Glutamatergic neuron (in vitro differentiated cells): ENCODE results near the gene ZFP42. TPM values are rescaled to one million over a fixed set of nuclear protein-coding genes. Genes with fewer than 3 reads are reported as not detected.

ENCODE experiments used
- DNase-seq: peaks from one replicate; pipeline ENCODE4 v3.0.0; 2022
- H3K27ac Mint-ChIP-seq: one replicate; pipeline ENCODE4 v1.8.0; 2020; ENCODE audit warnings: mild to moderate bottlenecking, mixed read lengths, inconsistent platforms; ENCODE audit not compliant: unreplicated experiment
- H3K27me3 Mint-ChIP-seq: one replicate; pipeline ENCODE4 v1.8.0; 2020; ENCODE audit warnings: mild to moderate bottlenecking, moderate library complexity, mixed read lengths, inconsistent platforms; ENCODE audit not compliant: unreplicated experiment
- H3K36me3 Mint-ChIP-seq: one replicate; pipeline ENCODE4 v1.8.0; 2020; ENCODE audit warnings: mild to moderate bottlenecking, mixed read lengths, inconsistent platforms; ENCODE audit not compliant: unreplicated experiment
- H3K4me1 Mint-ChIP-seq: one replicate; pipeline ENCODE4 v1.8.0; 2020; ENCODE audit warnings: mild to moderate bottlenecking, low read depth, mixed read lengths, inconsistent platforms; ENCODE audit not compliant: unreplicated experiment
- H3K4me3 Mint-ChIP-seq: one replicate; pipeline ENCODE4 v1.8.0; 2020; ENCODE audit warnings: mild to moderate bottlenecking, mixed read lengths, inconsistent platforms; ENCODE audit not compliant: unreplicated experiment
- H3K9me3 Mint-ChIP-seq: one replicate; pipeline ENCODE4 v1.8.0; 2020; ENCODE audit warnings: mild to moderate bottlenecking, moderate library complexity, mixed read lengths, inconsistent platforms; ENCODE audit not compliant: unreplicated experiment
- total RNA-seq: library from RNA; stranded (reverse); fragmentation: NEBNext Ultra II Directional; extraction: Animal tissue kit (Norgen Biotek cat#: 25700); gene quantifications from one replicate; pipeline ENCODE4 v1.2.1, GENCODE V29; 2021; ENCODE audit not compliant: unreplicated experiment
- TF ChIP-seq, protein P1 (sequence below): fragments of 200-600 bp; sonication (generic); IDR thresholded peaks from one replicate; pipeline ENCODE4 v1.5.0; 2021; ENCODE audit not compliant: partially characterized antibody, unreplicated experiment

The ZFP42 gene
- total RNA-seq, 1 donor from 2014 or later: 17.4 TPM

DNA sequence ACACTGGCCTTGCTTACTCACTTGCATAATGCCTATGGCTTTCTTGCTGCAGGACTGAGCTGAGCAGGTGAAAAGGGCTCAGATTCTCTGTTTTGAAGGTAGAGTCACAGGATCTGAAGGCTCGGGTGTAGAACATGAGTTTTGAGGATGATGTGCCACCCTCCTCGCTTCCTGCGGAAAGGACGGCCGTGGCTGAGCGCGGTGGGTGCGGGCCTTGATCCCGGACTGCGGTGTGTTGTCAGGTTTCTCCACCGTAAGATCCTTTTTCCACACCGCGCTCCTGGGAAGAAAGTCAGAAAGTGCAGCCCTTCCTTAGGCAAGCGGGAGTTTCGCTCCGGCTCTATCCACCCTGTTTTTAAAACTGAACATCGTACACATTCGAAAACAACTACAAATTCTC is 36.2 kb downstream of the ZFP42 start:
- peaks cover 13% of the 10 kb centered on the region for H3K27me3 Mint-ChIP-seq
- peaks cover 13% of the 10 kb centered on the region for H3K4me1 Mint-ChIP-seq
- peak overlapping the region; percentile 69 for H3K4me3 Mint-ChIP-seq
- TF ChIP-seq, protein P1, sequence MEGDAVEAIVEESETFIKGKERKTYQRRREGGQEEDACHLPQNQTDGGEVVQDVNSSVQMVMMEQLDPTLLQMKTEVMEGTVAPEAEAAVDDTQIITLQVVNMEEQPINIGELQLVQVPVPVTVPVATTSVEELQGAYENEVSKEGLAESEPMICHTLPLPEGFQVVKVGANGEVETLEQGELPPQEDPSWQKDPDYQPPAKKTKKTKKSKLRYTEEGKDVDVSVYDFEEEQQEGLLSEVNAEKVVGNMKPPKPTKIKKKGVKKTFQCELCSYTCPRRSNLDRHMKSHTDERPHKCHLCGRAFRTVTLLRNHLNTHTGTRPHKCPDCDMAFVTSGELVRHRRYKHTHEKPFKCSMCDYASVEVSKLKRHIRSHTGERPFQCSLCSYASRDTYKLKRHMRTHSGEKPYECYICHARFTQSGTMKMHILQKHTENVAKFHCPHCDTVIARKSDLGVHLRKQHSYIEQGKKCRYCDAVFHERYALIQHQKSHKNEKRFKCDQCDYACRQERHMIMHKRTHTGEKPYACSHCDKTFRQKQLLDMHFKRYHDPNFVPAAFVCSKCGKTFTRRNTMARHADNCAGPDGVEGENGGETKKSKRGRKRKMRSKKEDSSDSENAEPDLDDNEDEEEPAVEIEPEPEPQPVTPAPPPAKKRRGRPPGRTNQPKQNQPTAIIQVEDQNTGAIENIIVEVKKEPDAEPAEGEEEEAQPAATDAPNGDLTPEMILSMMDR: no peak
- DNase-seq: no peak
- peaks cover 4% of the 10 kb centered on the region for H3K9me3 Mint-ChIP-seq
- H3K27ac Mint-ChIP-seq: no peak overlapping the region
- no peaks in the 10 kb centered on the region for H3K36me3 Mint-ChIP-seq

DNA sequence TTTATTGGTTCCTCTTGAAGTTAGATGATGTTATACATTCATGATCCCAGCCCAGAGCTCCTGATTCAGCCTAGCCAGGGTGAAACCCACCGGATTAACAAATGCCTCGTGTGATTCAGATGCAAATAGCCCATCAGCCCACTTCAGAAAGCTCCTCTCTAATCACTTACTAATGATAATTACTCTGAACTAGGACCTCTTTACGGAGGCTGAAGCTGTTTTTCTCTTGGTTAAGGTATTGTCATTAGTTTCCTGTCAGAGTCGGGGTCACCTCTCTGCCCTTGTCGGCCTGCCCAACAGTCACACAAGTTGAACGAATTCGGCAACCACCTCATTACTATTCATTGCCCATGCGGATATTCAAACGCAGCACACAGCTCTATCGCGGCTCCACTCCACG is 36.6 kb downstream of the ZFP42 start:
- TF ChIP-seq, protein P1: no peak
- peaks cover 4% of the 10 kb centered on the region for H3K9me3 Mint-ChIP-seq
- H3K4me3 Mint-ChIP-seq: peak overlapping the region; percentile 69
- no peaks in the 10 kb centered on the region for H3K36me3 Mint-ChIP-seq
- no peak for DNase-seq
- no peak overlapping the region for H3K27ac Mint-ChIP-seq
- peaks cover 13% of the 10 kb centered on the region for H3K4me1 Mint-ChIP-seq
- peaks cover 13% of the 10 kb centered on the region for H3K27me3 Mint-ChIP-seq

DNA sequence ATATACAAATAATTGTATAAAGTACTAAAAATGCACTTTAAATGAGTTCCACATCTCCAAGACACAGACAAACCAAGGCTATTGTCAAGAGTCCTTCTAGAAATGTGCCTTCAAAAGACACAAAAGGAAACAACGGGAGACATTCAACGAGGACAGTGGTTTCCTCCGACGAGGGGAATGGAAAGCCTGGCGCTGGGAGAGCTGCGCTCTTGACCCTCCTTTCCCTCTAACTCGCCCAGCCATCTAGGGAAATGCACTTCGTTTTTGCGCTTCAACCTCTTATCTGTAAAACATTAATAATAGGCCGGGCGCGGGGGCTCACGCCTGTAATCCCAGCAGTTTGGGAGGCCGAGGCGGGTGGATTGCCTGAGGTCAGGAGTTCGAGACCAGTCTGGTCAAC is 37.0 kb downstream of the ZFP42 start:
- no peak for DNase-seq
- peaks cover 13% of the 10 kb centered on the region for H3K4me1 Mint-ChIP-seq
- peaks cover 13% of the 10 kb centered on the region for H3K27me3 Mint-ChIP-seq
- TF ChIP-seq, protein P1: no peak
- no peak overlapping the region for H3K27ac Mint-ChIP-seq
- H3K36me3 Mint-ChIP-seq: no peaks in the 10 kb centered on the region
- peaks cover 4% of the 10 kb centered on the region for H3K9me3 Mint-ChIP-seq
- H3K4me3 Mint-ChIP-seq: peak overlapping the region; percentile 69

DNA sequence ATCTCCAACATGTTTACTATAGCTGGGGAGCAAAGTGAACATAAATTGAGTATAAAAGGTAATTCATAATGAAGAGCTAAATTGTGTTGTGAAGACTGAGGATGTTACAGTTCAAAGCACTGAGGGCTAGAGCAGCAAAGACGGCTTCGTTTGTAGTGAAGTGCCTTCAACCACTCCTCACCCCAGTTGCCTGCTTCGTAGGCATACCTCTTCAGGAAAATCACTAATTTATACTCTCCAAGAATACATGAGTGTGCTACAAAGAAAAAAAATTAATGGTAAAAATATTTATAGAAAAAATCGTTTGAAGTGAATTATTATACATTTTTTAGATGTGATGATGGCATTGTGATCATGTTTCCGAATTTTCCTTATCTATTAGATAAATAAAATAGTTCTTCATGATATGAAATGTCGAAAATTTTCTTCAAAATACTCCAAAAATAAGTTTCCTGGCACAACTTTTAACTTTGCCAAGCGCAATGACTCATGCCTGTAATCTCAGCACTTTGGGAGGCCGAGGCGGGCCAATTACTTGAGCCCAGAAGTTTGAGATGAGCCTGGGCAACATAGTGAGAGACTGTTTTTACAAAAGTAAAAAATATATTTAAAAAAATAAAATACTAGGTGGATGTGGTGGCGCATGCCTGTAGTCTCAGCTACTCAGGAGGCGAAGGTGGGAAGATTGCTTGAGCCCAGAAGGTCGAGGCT is 41.6 kb downstream of the ZFP42 start:
- H3K27ac Mint-ChIP-seq: no peak overlapping the region
- H3K9me3 Mint-ChIP-seq: peaks cover 1% of the 10 kb centered on the region
- H3K4me1 Mint-ChIP-seq: peaks cover 10% of the 10 kb centered on the region
- H3K4me3 Mint-ChIP-seq: no peak overlapping the region
- H3K36me3 Mint-ChIP-seq: no peaks in the 10 kb centered on the region
- peaks cover 5% of the 10 kb centered on the region for H3K27me3 Mint-ChIP-seq
- TF ChIP-seq, protein P1: no peak
- DNase-seq: no peak

DNA sequence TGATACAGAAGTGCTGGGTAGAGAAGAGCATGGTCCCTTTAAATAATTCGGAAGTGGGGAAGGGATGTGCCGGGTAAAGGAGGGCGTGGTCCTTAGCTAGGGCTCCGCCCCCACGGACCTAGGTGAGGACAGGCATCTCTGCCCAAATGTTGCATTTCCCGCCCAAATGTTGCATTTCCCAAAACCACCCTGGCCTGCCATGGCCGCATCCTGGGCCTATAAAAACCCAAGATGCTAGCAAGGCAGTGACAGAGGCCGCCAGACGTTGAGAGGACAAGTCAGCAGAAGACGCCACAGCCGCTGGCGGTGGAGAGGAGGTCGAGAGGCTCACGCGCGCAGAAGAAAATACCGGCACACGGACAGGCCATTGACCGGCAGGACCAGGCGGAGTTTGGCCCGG is 46.1 kb downstream of the ZFP42 start:
- no peak for DNase-seq
- TF ChIP-seq, protein P1: no peak
- H3K36me3 Mint-ChIP-seq: no peaks in the 10 kb centered on the region
- peaks cover 3% of the 10 kb centered on the region for H3K9me3 Mint-ChIP-seq
- H3K27me3 Mint-ChIP-seq: peaks cover 2% of the 10 kb centered on the region
- H3K4me3 Mint-ChIP-seq: no peak overlapping the region
- peaks cover 2% of the 10 kb centered on the region for H3K4me1 Mint-ChIP-seq
- no peak overlapping the region for H3K27ac Mint-ChIP-seq
